HEK293 (cell line): Measurements from ENCODE around the gene ERBB2.

Experiments used
- BCL11A ChIP-seq: fragments of 450-650 bp; formaldehyde crosslinking; IDR thresholded peaks from 2 replicates; pipeline ENCODE4 v1.5.1; 2016; ENCODE audit warnings: low read depth, missing biosample characterization, missing genetic modification characterization
- CTCF ChIP-seq: fragments of 450-650 bp; formaldehyde crosslinking; IDR thresholded peaks from 2 replicates; pipeline ENCODE4 v1.5.1; 2016; ENCODE audit warnings: missing biosample characterization, missing genetic modification characterization
- FEZF1 ChIP-seq: fragments of 450-650 bp; formaldehyde crosslinking; IDR thresholded peaks from 2 replicates; pipeline ENCODE4 v1.5.1; 2016; ENCODE audit warnings: missing biosample characterization, missing genetic modification characterization
- HOXA7 ChIP-seq: sonication (generic); formaldehyde crosslinking; IDR thresholded peaks from 2 replicates; pipeline ENCODE4 v1.8.1; 2022; ENCODE audit warnings: missing genetic modification reagents, borderline replicate concordance
- KLF8 ChIP-seq: fragments of 450-650 bp; formaldehyde crosslinking; IDR thresholded peaks from 2 replicates; pipeline ENCODE4 v1.5.1; 2016; ENCODE audit warnings: missing biosample characterization, missing genetic modification characterization
- OSR2 ChIP-seq: fragments of 450-650 bp; formaldehyde crosslinking; IDR thresholded peaks from 2 replicates; pipeline ENCODE4 v1.5.1; 2016; ENCODE audit warnings: missing biosample characterization, missing genetic modification characterization
- PATZ1 ChIP-seq: fragments of 450-650 bp; formaldehyde crosslinking; IDR thresholded peaks from 2 replicates; pipeline ENCODE4 v1.5.1; 2016; ENCODE audit warnings: missing biosample characterization, missing genetic modification characterization
- RBAK ChIP-seq: fragments of 450-650 bp; formaldehyde crosslinking; IDR thresholded peaks from 2 replicates; pipeline ENCODE4 v1.5.1; 2016; ENCODE audit warnings: missing biosample characterization, missing genetic modification characterization
- SP7 ChIP-seq: fragments of 450-650 bp; formaldehyde crosslinking; IDR thresholded peaks from 2 replicates; pipeline ENCODE4 v1.5.1; 2016; ENCODE audit warnings: missing biosample characterization, missing genetic modification characterization
- ZBTB21 ChIP-seq: fragments of 450-650 bp; formaldehyde crosslinking; IDR thresholded peaks from 2 replicates; pipeline ENCODE4 v1.5.1; 2017; ENCODE audit warnings: missing biosample characterization, missing genetic modification characterization
- ZBTB48 ChIP-seq: fragments of 450-650 bp; formaldehyde crosslinking; IDR thresholded peaks from 2 replicates; pipeline ENCODE4 v1.5.1; 2016; ENCODE audit warnings: missing biosample characterization, missing genetic modification characterization
- ZBTB7A ChIP-seq: fragments of 450-650 bp; formaldehyde crosslinking; IDR thresholded peaks from 2 replicates; pipeline ENCODE4 v1.5.1; 2016; ENCODE audit warnings: low read depth, missing biosample characterization, missing genetic modification characterization
- ZNF121 ChIP-seq: fragments of 450-650 bp; formaldehyde crosslinking; IDR thresholded peaks from 2 replicates; pipeline ENCODE4 v1.5.1; 2016; ENCODE audit warnings: missing biosample characterization, missing genetic modification characterization
- ZNF133 ChIP-seq: fragments of 450-650 bp; formaldehyde crosslinking; IDR thresholded peaks from 2 replicates; pipeline ENCODE4 v1.5.1; 2016; ENCODE audit warnings: missing biosample characterization, missing genetic modification characterization
- ZNF2 ChIP-seq: fragments of 450-650 bp; formaldehyde crosslinking; IDR thresholded peaks from 2 replicates; pipeline ENCODE4 v1.5.1; 2016; ENCODE audit warnings: missing biosample characterization, missing genetic modification characterization
- ZNF214 ChIP-seq: fragments of 450-650 bp; formaldehyde crosslinking; IDR thresholded peaks from 2 replicates; pipeline ENCODE4 v1.5.1; 2017; ENCODE audit warnings: missing biosample characterization, mild to moderate bottlenecking, missing genetic modification characterization, borderline replicate concordance
- ZNF302 ChIP-seq: fragments of 450-650 bp; formaldehyde crosslinking; IDR thresholded peaks from 2 replicates; pipeline ENCODE4 v1.5.1; 2016; ENCODE audit warnings: missing biosample characterization, missing genetic modification characterization, low read depth
- ZNF37A ChIP-seq: fragments of 450-650 bp; IDR thresholded peaks from 2 replicates; pipeline ENCODE4 v1.5.1; 2018; ENCODE audit warnings: missing biosample characterization, missing genetic modification characterization
- ZNF501 ChIP-seq: fragments of 450-650 bp; formaldehyde crosslinking; IDR thresholded peaks from 2 replicates; pipeline ENCODE4 v1.5.1; 2016; ENCODE audit warnings: missing biosample characterization, missing genetic modification characterization
- ZNF555 ChIP-seq: fragments of 450-650 bp; formaldehyde crosslinking; conservative IDR thresholded peaks from 2 replicates; pipeline ENCODE4 v1.5.1; 2017; ENCODE audit warnings: missing biosample characterization, mild to moderate bottlenecking, missing genetic modification characterization, inconsistent platforms
- ZNF558 ChIP-seq: fragments of 450-650 bp; formaldehyde crosslinking; IDR thresholded peaks from 2 replicates; pipeline ENCODE4 v1.5.1; 2016; ENCODE audit warnings: missing biosample characterization, missing genetic modification characterization
- ZNF560 ChIP-seq: fragments of 450-650 bp; formaldehyde crosslinking; IDR thresholded peaks from 2 replicates; pipeline ENCODE4 v1.5.1; 2017; ENCODE audit warnings: missing biosample characterization, missing genetic modification characterization, borderline replicate concordance
- ZNF571 ChIP-seq: fragments of 450-650 bp; formaldehyde crosslinking; IDR thresholded peaks from 2 replicates; pipeline ENCODE4 v1.5.0; 2017; ENCODE audit warnings: missing biosample characterization, missing genetic modification characterization
- ZNF677 ChIP-seq: fragments of 450-650 bp; IDR thresholded peaks from 2 replicates; pipeline ENCODE4 v1.5.0; 2018; ENCODE audit warnings: missing biosample characterization, mild to moderate bottlenecking, missing genetic modification characterization, moderate library complexity
- ZNF76 ChIP-seq: fragments of 450-650 bp; formaldehyde crosslinking; IDR thresholded peaks from 2 replicates; pipeline ENCODE4; 2016; ENCODE audit warnings: low read depth, missing biosample characterization, missing genetic modification characterization, borderline replicate concordance
- ZNF776 ChIP-seq: fragments of 450-650 bp; formaldehyde crosslinking; IDR thresholded peaks from 2 replicates; pipeline ENCODE4 v1.5.0; 2017; ENCODE audit warnings: missing biosample characterization, missing genetic modification characterization, borderline replicate concordance
- ZNF837 ChIP-seq: fragments of 450-650 bp; formaldehyde crosslinking; IDR thresholded peaks from 2 replicates; pipeline ENCODE4 v1.5.1; 2016; ENCODE audit warnings: missing biosample characterization, missing genetic modification characterization
- ZSCAN16 ChIP-seq: fragments of 450-650 bp; formaldehyde crosslinking; IDR thresholded peaks from 2 replicates; pipeline ENCODE4 v1.5.1; 2016; ENCODE audit warnings: missing biosample characterization, missing genetic modification characterization
- TF ChIP-seq, protein P1 (sequence below): fragments of 450-650 bp; formaldehyde crosslinking; IDR thresholded peaks from 2 replicates; pipeline ENCODE4 v1.5.1; 2016; ENCODE audit warnings: missing biosample characterization, missing genetic modification characterization
- TF ChIP-seq, protein P2 (sequence below): fragments of 450-650 bp; formaldehyde crosslinking; IDR thresholded peaks from 2 replicates; pipeline ENCODE4 v1.5.1; 2016; ENCODE audit warnings: missing biosample characterization, missing genetic modification characterization
- TF ChIP-seq, protein P3 (sequence below): fragments of 450-650 bp; formaldehyde crosslinking; IDR thresholded peaks from 2 replicates; pipeline ENCODE4 v1.5.1; 2016; ENCODE audit warnings: missing biosample characterization, missing genetic modification characterization
- TF ChIP-seq, protein P4 (sequence below): fragments of 450-650 bp; formaldehyde crosslinking; IDR thresholded peaks from 2 replicates; pipeline ENCODE4 v1.5.1; 2016; ENCODE audit warnings: missing biosample characterization, missing genetic modification characterization

The ERBB2 gene

DNA sequence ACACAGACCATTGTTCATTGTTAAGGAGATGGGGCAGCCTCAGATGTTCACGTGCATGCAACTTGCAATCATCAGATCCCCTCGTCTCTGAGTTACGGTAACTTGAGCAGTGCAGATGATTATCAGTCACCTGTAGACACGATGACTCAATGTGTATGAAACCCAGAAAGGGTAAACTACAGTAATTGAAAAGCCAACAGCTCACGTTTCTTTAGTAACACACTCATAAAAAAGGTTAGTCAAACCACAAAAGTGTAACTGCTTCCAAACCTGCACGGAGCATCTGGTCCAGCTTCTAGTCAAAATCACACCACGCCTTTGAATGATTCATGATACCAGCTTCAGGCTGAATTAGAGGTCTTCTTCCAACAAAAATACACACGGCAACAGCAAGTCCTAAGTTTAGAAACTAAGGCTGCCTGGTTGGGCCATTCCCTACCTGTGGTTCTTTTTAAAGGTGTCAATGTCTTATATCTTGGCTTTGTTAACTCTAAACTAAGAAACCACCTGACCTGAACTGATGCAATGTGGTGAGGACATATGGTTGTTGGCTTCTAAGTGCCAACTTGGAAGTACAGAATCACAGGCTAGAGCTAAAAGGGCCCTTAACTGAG, 70.2 kb downstream of the ERBB2 start (continued):
- TF ChIP-seq CTCF (no peak), ZNF560 (tag by site-specific recombination) (no peak), ZNF555 (tag by site-specific recombination) (no peak), ZNF37A (tag by site-specific recombination) (no peak), BCL11A (tag by site-specific recombination) (peak; percentile 99), ZBTB48 (no peak), ZNF677 (no peak), ZNF2 (tag by site-specific recombination) (peak; percentile 95), ZSCAN16 (peak; percentile 84; the same call in 1 of the 2 replicates), KLF8 (tag by site-specific recombination) (peak; percentile 97), ZNF501 (peak; percentile 95), ZNF558 (tag by site-specific recombination) (0 out of 2 replicates have a peak, but pooled peaks have one; percentile 36), ZNF133 (tag by site-specific recombination) (no peak), OSR2 (tag by site-specific recombination) (peak; percentile 99), ZBTB21 (peak; percentile 70), ZNF214 (tag by site-specific recombination) (no peak), ZNF776 (tag by site-specific recombination) (no peak), PATZ1 (tag by site-specific recombination) (peak; percentile 81), ZNF302 (tag by site-specific recombination) (no peak), SP7 (tag by site-specific recombination) (peak; percentile 100), FEZF1 (tag by site-specific recombination) (peak; percentile 97), RBAK (tag by site-specific recombination) (0 out of 2 replicates have a peak, but pooled peaks have one; percentile 35), ZNF121 (tag by site-specific recombination) (no peak), ZBTB7A (tag by site-specific recombination) (no peak), ZNF837 (tag by site-specific recombination) (no peak), ZNF571 (tag by site-specific recombination) (no peak), HOXA7 (CRISPR knock-in tag) (no peak), ZNF76 (tag by site-specific recombination) (no peak; the same call in 1 of the 2 replicates)
- TF ChIP-seq, protein P1, sequence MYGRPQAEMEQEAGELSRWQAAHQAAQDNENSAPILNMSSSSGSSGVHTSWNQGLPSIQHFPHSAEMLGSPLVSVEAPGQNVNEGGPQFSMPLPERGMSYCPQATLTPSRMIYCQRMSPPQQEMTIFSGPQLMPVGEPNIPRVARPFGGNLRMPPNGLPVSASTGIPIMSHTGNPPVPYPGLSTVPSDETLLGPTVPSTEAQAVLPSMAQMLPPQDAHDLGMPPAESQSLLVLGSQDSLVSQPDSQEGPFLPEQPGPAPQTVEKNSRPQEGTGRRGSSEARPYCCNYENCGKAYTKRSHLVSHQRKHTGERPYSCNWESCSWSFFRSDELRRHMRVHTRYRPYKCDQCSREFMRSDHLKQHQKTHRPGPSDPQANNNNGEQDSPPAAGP (tag by site-specific recombination): peak; percentile 99
- TF ChIP-seq, protein P2, sequence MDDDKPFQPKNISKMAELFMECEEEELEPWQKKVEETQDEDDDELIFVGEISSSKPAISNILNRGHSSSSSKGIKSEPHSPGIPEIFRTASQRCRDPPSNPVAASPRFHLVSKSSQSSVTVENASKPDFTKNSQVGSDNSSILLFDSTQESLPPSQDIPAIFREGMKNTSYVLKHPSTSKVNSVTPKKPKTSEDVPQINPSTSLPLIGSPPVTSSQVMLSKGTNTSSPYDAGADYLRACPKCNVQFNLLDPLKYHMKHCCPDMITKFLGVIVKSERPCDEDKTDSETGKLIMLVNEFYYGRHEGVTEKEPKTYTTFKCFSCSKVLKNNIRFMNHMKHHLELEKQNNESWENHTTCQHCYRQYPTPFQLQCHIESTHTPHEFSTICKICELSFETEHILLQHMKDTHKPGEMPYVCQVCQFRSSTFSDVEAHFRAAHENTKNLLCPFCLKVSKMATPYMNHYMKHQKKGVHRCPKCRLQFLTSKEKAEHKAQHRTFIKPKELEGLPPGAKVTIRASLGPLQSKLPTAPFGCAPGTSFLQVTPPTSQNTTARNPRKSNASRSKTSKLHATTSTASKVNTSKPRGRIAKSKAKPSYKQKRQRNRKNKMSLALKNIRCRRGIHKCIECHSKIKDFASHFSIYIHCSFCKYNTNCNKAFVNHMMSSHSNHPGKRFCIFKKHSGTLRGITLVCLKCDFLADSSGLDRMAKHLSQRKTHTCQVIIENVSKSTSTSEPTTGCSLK (tag by site-specific recombination): no peak
- TF ChIP-seq, protein P3, sequence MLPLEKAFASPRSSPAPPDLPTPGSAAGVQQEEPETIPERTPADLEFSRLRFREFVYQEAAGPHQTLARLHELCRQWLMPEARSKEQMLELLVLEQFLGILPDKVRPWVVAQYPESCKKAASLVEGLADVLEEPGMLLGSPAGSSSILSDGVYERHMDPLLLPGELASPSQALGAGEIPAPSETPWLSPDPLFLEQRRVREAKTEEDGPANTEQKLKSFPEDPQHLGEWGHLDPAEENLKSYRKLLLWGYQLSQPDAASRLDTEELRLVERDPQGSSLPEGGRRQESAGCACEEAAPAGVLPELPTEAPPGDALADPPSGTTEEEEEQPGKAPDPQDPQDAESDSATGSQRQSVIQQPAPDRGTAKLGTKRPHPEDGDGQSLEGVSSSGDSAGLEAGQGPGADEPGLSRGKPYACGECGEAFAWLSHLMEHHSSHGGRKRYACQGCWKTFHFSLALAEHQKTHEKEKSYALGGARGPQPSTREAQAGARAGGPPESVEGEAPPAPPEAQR (tag by site-specific recombination): no peak
- TF ChIP-seq, protein P4, sequence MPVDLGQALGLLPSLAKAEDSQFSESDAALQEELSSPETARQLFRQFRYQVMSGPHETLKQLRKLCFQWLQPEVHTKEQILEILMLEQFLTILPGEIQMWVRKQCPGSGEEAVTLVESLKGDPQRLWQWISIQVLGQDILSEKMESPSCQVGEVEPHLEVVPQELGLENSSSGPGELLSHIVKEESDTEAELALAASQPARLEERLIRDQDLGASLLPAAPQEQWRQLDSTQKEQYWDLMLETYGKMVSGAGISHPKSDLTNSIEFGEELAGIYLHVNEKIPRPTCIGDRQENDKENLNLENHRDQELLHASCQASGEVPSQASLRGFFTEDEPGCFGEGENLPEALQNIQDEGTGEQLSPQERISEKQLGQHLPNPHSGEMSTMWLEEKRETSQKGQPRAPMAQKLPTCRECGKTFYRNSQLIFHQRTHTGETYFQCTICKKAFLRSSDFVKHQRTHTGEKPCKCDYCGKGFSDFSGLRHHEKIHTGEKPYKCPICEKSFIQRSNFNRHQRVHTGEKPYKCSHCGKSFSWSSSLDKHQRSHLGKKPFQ (tag by site-specific recombination): peak; percentile 98
